ENCODE results near the gene DDX43. TPM values are rescaled to one million over a fixed set of nuclear protein-coding genes. Genes with fewer than 3 reads are reported as not detected.
"Not testable (repeated sequence)": the region's sequence is repeated elsewhere in the genome, so short reads cannot be mapped to it uniquely, and the experiment has no call there.

DDX43 gene
- total RNA-seq, 1 donor from 2014 or later, result not detected

- Mint-ChIP-seq H3K27me3 (ENCODE audit: low read depth) (no peaks in the 10 kb centered on the region), H3K27ac (ENCODE audit: unreplicated experiment) (no peak overlapping the region), H3K9me3 (ENCODE audit: low read depth) (no peaks in the 10 kb centered on the region), H3K36me3 (ENCODE audit: low read depth) (no peaks in the 10 kb centered on the region), H3K4me1 (ENCODE audit: low read depth) (no peaks in the 10 kb centered on the region), H3K4me3 (ENCODE audit: unreplicated experiment) (no peak overlapping the region)
- no peak for DNase-seq (ENCODE audit: low spot score)
- TF ChIP-seq, protein P1, sequence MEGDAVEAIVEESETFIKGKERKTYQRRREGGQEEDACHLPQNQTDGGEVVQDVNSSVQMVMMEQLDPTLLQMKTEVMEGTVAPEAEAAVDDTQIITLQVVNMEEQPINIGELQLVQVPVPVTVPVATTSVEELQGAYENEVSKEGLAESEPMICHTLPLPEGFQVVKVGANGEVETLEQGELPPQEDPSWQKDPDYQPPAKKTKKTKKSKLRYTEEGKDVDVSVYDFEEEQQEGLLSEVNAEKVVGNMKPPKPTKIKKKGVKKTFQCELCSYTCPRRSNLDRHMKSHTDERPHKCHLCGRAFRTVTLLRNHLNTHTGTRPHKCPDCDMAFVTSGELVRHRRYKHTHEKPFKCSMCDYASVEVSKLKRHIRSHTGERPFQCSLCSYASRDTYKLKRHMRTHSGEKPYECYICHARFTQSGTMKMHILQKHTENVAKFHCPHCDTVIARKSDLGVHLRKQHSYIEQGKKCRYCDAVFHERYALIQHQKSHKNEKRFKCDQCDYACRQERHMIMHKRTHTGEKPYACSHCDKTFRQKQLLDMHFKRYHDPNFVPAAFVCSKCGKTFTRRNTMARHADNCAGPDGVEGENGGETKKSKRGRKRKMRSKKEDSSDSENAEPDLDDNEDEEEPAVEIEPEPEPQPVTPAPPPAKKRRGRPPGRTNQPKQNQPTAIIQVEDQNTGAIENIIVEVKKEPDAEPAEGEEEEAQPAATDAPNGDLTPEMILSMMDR (IDR thresholded peaks at IDR 0.05), result no peak
Observed at GRCh38 chr6:73372516-73372915, 22.1 kb upstream of the DDX43 start.

DNA sequence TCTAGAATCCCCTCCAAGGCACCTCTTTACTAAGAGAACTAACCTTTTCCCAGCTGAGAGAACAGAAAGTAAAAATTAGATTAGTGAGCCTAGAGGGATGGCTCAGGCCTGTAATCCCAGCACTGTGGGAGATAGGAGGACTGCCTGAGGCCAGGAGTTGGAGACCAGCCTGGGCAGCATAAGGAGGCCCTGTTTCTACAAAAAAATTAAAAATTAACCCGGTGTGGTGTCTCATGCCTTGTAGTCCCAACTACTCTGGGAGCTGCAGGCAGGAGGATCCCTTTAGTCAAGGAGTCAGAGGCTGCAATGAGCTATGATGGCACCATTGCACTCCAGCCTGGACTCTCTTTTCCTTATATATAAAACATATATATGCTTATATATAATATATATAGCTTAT, 19.4 kb upstream of the DDX43 start:
- TF ChIP-seq, protein P1 (IDR thresholded peaks at IDR 0.05), result no peak
- H3K4me3 Mint-ChIP-seq (ENCODE audit: unreplicated experiment), result no peak overlapping the region
- no peaks in the 10 kb centered on the region for H3K36me3 Mint-ChIP-seq (ENCODE audit: low read depth)
- H3K27ac Mint-ChIP-seq (ENCODE audit: unreplicated experiment), result no peak overlapping the region
- no peaks in the 10 kb centered on the region for H3K4me1 Mint-ChIP-seq (ENCODE audit: low read depth)
- H3K27me3 Mint-ChIP-seq (ENCODE audit: low read depth), result no peaks in the 10 kb centered on the region
- no peak for DNase-seq (ENCODE audit: low spot score)
- H3K9me3 Mint-ChIP-seq (ENCODE audit: low read depth), result no peaks in the 10 kb centered on the region

DNA sequence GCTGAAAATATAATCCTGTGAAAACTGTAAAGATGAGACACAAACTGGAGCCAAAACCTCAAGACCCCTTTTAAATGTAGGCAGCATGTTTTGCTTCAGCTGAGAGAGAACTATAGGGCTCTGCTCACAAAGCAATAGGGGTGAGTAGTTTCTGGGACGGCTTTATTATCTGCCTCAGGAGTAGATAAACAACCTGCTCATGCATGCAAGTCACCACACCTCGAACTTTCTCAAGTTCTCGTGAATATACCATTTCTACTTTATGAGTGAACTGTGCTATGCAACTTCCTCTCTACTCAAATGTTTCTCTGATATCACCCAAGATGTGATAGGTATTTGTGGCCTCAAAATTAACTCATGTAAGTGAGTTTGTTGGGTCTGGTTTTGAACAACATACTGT, 17.4 kb upstream of the DDX43 start:
- H3K4me3 Mint-ChIP-seq (ENCODE audit: unreplicated experiment), result no peak overlapping the region
- no peak overlapping the region for H3K27ac Mint-ChIP-seq (ENCODE audit: unreplicated experiment)
- DNase-seq (ENCODE audit: low spot score), result no peak
- no peaks in the 10 kb centered on the region for H3K4me1 Mint-ChIP-seq (ENCODE audit: low read depth)
- no peaks in the 10 kb centered on the region for H3K27me3 Mint-ChIP-seq (ENCODE audit: low read depth)
- H3K9me3 Mint-ChIP-seq (ENCODE audit: low read depth), result no peaks in the 10 kb centered on the region
- TF ChIP-seq, protein P1 (IDR thresholded peaks at IDR 0.05), result no peak
- no peaks in the 10 kb centered on the region for H3K36me3 Mint-ChIP-seq (ENCODE audit: low read depth)

- H3K27me3 Mint-ChIP-seq (ENCODE audit: low read depth); H3K27ac Mint-ChIP-seq (ENCODE audit: unreplicated experiment); H3K4me3 Mint-ChIP-seq (ENCODE audit: unreplicated experiment); H3K9me3 Mint-ChIP-seq (ENCODE audit: low read depth); DNase-seq (ENCODE audit: low spot score); H3K36me3 Mint-ChIP-seq (ENCODE audit: low read depth); H3K4me1 Mint-ChIP-seq (ENCODE audit: low read depth): not testable (repeated sequence)
Observed at GRCh38 chr6:73381531-73381930, 13.1 kb upstream of the DDX43 start.

DNA sequence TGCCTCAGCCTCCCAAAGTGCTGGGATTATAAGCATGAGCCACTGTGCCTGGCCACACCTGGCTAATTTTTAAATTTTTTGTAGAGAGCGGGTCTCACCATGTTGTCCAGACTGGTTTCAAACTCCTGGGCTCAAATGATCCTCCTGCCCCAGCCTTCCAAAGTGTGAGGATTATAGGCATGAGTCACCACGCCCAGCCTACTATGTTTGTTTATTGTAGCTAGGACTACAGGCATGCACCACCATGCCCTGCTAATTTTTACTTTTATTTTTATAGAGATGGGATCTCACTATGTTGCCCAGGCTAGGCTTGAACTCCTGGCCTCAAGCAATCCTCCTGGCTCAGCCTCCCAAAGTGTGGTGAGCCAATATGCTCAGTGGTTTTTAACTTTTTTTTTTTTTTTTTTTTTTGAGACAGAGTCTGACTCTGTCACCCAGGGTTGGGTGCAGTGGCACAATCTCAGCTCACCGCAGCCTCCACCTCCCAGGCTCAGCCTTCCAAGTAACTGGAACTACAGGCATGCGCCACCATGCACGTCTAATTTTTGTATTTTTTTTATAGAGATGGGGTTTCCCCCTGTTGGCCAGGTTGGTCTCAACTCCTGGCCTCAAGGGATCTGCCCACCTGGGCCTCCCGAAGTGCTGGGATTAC, 12.0 kb upstream of the DDX43 start:
- Mint-ChIP-seq H3K9me3 (ENCODE audit: low read depth) (no peaks in the 10 kb centered on the region), H3K36me3 (ENCODE audit: low read depth) (no peaks in the 10 kb centered on the region), H3K4me3 (ENCODE audit: unreplicated experiment) (no peak overlapping the region), H3K27me3 (ENCODE audit: low read depth) (no peaks in the 10 kb centered on the region), H3K27ac (ENCODE audit: unreplicated experiment) (no peak overlapping the region), H3K4me1 (ENCODE audit: low read depth) (no peaks in the 10 kb centered on the region)
- no peak for DNase-seq (ENCODE audit: low spot score)
- TF ChIP-seq, protein P1 (IDR thresholded peaks at IDR 0.05), result no peak

GRCh38 chr6:73388433-73388799, 6.2 kb upstream of the DDX43 start:
- no peaks in the 10 kb centered on the region for H3K36me3 Mint-ChIP-seq (ENCODE audit: low read depth)
- H3K27ac Mint-ChIP-seq (ENCODE audit: unreplicated experiment), result peak overlapping the region; percentile 63
- H3K4me3 Mint-ChIP-seq (ENCODE audit: unreplicated experiment), result peak overlapping the region; percentile 84
- H3K4me1 Mint-ChIP-seq (ENCODE audit: low read depth), result peaks cover 12% of the 10 kb centered on the region
- no peak for DNase-seq (ENCODE audit: low spot score)
- H3K27me3 Mint-ChIP-seq (ENCODE audit: low read depth), result no peaks in the 10 kb centered on the region
- H3K9me3 Mint-ChIP-seq (ENCODE audit: low read depth), result no peaks in the 10 kb centered on the region
- TF ChIP-seq, protein P1 (IDR thresholded peaks at IDR 0.05), result no peak

Measured in chondrocyte (in vitro differentiated cells).